Bronchial epithelial cell (primary cell): ENCODE data around the gene ATF7IP. TPM values are rescaled to one million over a fixed set of nuclear protein-coding genes. Genes with fewer than 3 reads are reported as not detected.
"Not testable (repeated sequence)": the region's sequence is repeated elsewhere in the genome, so short reads cannot be mapped to it uniquely, and the experiment has no call there.

ENCODE experiments used
- DNase-seq: peaks from one replicate; pipeline ENCODE4 v3.0.0-alpha.2; 2010; ENCODE audit warnings: low read depth
- FAIRE-seq: peaks from 2 replicates; lab custom pipeline; 2011; peaks lifted over from hg19 to GRCh38; lab: Jason Lieb, UNC
- H3K27me3 ChIP-seq: 2 replicates; pipeline ENCODE4 v1.5.1; 2011; ENCODE audit warnings: low read length; ENCODE audit not compliant: control insufficient read depth, insufficient read depth
- H3K36me3 ChIP-seq: 2 replicates; pipeline ENCODE4 v1.5.1; 2011; ENCODE audit warnings: low read length; ENCODE audit not compliant: control insufficient read depth, insufficient read depth
- H3K4me3 ChIP-seq: 2 replicates; pipeline ENCODE4 v1.5.1; 2011; ENCODE audit warnings: mild to moderate bottlenecking, low read depth, low read length, control low read depth
- total RNA-seq: library from RNA; depleted of rRNA; stranded (reverse); fragments of >200 nt; gene quantifications from 2 replicates; pipeline ENCODE4 v1.2.1, GENCODE V29; 2014
- TF ChIP-seq, protein P1 (sequence below): IDR thresholded peaks from 2 replicates; pipeline ENCODE4 v1.5.1; 2011; ENCODE audit warnings: mild to moderate bottlenecking, moderate library complexity, low read length, control low read depth, inconsistent platforms; ENCODE audit not compliant: insufficient read depth, severe bottlenecking

ATF7IP gene
- total RNA-seq, 1 donor from 2014 or later, result 22.4 TPM

DNA sequence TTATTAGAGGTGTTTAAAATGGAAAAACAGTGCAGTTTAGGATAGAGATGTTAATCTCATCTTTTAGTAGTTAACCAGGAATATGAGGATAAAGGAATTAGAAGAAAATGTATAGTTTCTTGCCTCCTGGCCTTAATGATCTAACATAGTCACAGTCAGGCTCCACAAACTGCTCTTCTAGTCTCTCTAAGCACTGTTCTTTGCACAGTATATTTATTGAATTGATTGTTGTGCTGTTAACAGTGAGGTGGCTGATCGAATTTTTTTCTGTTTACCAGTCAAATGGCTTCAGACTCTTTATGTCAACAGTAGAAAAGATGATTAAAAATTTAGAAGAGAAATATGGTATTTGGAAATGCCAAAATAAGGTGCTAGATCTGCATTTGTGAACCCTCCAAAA, 37.8 kb downstream of the ATF7IP start:
- no peak for FAIRE-seq
- TF ChIP-seq, protein P1, sequence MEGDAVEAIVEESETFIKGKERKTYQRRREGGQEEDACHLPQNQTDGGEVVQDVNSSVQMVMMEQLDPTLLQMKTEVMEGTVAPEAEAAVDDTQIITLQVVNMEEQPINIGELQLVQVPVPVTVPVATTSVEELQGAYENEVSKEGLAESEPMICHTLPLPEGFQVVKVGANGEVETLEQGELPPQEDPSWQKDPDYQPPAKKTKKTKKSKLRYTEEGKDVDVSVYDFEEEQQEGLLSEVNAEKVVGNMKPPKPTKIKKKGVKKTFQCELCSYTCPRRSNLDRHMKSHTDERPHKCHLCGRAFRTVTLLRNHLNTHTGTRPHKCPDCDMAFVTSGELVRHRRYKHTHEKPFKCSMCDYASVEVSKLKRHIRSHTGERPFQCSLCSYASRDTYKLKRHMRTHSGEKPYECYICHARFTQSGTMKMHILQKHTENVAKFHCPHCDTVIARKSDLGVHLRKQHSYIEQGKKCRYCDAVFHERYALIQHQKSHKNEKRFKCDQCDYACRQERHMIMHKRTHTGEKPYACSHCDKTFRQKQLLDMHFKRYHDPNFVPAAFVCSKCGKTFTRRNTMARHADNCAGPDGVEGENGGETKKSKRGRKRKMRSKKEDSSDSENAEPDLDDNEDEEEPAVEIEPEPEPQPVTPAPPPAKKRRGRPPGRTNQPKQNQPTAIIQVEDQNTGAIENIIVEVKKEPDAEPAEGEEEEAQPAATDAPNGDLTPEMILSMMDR, result no peak

DNA sequence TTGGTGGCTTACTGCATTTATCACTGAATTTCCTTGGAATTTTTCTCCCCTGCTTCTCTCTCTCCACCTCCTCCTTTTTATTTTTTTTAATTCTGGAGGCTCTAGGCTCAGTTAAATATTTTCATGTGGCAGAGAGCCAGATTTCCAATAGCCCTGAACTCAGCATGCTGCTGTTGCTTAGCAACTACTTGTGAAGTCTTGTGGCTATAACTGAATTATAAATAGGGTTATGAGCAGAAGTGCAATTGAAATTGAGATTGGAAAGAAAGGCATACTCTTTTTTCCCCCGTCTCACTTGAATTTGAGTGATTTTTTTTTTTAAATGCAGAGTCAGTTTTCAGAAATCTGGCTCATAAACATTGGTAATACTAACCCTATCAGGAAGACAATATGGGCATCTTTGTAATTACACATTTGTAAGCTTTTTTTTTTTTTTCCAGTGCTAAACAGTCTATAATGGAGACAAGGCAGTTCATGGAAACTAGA, 38.3 kb downstream of the ATF7IP start:
- peak; percentile 61 for DNase-seq
- no peaks in the 10 kb centered on the region for H3K36me3 ChIP-seq
- no peaks in the 10 kb centered on the region for H3K27me3 ChIP-seq
- H3K4me3 ChIP-seq, result no peak overlapping the region
- no peak for FAIRE-seq
- TF ChIP-seq, protein P1, result no peak

More for the DNA sequence above, 37.8 kb downstream of the ATF7IP start:
- H3K27me3 ChIP-seq, result no peaks in the 10 kb centered on the region
- no peak for DNase-seq
- H3K36me3 ChIP-seq, result no peaks in the 10 kb centered on the region
- H3K4me3 ChIP-seq, result no peak overlapping the region

DNA sequence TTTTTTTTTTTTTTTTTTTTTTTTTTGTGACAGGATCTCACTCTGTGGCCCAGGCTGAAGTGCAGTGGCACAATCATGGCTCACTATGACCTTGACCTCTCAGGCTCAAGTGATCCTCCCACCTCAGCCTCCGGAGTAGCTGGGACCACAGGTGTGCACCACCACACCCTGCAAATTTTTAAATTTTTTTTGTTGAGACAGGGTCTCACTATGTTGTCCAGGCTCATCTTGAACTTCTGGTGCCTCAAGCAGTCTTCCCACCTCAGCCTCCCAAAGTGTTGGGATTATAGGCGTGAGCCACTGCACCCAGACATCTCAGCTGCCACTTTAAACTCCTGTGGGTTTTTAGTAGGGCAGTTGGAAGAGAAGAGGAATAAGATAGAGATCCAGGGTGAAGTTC, 39.9 kb downstream of the ATF7IP start:
- not testable (repeated sequence) for H3K36me3 ChIP-seq, H3K27me3 ChIP-seq, FAIRE-seq, DNase-seq, H3K4me3 ChIP-seq

DNA sequence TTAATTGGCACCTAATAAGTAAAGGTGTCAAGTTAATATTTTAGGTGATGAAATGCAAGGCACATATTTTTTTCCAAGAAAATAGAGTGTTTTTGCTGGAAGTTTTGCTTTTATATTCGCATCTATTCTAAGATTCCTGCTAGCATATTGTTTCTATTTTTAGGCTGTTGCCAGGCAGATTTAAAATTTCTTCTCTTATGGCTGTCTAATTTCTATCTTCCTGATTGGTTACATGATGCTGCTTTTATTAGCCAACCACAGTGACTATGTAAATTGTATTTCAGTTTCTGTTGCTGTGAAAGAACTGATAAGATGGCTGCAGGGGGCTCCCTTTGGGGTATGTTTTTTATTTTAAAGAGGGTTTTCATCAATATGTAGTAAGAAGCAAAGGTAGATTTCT, 42.7 kb downstream of the ATF7IP start:
- TF ChIP-seq, protein P1, result no peak
- DNase-seq (no peak), FAIRE-seq (no peak)
- Histone ChIP-seq H3K27me3 (no peaks in the 10 kb centered on the region), H3K4me3 (no peak overlapping the region), H3K36me3 (no peaks in the 10 kb centered on the region)

DNA sequence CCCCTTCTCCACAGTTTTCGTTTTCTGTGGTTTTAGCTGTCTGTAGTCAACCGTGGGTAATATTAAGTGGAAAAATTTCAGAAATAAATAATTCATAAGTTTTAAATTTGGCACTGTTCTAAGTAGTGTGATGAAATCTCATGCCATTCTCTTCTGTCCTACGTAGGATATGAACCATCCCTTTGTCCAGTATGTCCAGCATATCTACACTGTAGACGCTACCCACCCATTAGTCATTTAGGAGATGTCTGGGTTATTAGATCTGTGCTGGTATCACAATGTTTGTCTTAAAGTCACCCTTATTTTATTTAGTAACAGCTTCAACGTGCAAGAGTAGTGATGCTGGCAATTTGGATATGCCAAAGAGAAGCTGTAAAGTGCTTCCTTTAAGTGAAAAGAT, 44.7 kb downstream of the ATF7IP start:
- DNase-seq (no peak), FAIRE-seq (no peak)
- Histone ChIP-seq H3K27me3 (no peaks in the 10 kb centered on the region), H3K4me3 (no peak overlapping the region), H3K36me3 (no peaks in the 10 kb centered on the region)
- TF ChIP-seq, protein P1, result no peak

DNA sequence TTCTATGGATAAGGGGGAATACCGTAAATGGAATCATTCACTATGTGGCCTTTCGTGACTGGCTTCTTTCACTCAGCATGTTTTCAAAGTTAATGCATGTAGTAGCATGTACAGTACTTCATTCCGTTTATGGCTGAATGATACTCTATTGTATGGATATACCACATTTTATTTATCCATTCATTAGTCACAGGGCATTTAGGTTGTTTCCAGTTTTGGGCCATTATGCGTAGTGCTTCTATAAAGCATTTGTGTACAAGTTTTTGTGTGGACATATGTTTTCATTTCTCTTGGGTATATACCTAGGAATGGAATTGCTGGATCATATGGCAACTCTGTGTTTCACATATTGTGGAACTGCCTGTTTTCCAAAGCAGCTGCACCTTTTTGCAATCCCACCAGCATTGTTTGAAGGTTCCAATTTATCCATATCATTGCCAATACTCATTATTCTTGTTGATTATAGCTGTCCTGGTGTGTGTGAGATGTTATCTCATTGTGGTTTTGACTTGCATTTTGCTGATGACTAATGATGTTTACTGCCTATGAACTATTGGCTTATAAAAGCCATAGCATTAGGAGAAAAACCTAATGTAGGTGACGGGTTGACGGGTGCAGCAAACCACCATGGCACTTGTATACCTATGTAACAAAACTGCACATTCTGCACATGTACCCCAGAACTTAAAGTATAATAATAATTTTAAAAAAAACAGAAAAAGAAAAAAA, 45.5 kb downstream of the ATF7IP start:
- TF ChIP-seq, protein P1, result no peak
- DNase-seq (no peak), FAIRE-seq (no peak)

More for the DNA sequence above, 45.5 kb downstream of the ATF7IP start:
- Histone ChIP-seq H3K36me3 (no peaks in the 10 kb centered on the region), H3K27me3 (no peaks in the 10 kb centered on the region), H3K4me3 (no peak overlapping the region)
